GM20431 (cell line): Measurements from ENCODE around the gene PSMA3.

Experiments used
- in situ Hi-C: fragments of 300-500 bp; cut with MseI, MboI; formaldehyde crosslinking; loops from one replicate; pipeline ENCODE4 v1.15.0; 2020; ENCODE audit warnings: low sequenced_read_pairs; ENCODE audit not compliant: unreplicated experiment

Gene PSMA3

DNA sequence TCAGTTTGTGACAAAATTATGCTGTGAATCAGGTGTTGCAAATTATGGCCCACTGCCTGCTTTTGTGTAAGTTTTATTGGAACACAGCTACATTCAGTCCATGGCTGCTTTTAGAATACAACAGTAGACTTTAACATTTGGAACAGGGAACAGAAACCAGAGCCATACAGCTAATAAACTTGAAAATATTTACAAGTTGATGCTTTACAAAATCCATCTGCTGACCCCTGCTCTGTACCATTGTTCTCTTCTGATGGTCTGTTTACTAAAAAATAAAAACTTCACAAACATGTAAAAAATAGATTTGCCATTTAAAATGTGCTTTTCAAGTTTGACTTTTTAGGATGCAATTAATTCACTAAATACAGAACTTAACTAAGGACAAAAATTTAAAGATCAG, 20.8 kb downstream of the PSMA3 start:
- in situ Hi-C loops: no loop called here

DNA sequence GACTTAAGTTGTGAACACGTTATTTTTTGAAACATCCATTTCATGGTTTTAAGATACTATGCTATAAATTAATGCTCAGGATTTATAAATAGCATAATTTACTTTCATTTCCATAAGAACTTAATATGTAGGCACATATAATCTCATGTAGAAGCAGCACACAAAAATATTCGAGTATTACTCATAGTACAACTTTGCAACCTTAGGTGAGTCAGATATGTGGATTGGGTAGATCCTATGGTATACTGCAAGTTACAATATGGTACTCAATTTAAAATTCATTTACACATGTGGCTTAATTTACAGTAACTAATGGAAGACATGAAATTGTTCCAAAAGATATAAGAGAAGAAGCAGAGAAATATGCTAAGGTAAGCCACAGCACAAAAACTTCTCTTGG, 26.0 kb downstream of the PSMA3 start:
- in situ Hi-C loops: no loop called here

DNA sequence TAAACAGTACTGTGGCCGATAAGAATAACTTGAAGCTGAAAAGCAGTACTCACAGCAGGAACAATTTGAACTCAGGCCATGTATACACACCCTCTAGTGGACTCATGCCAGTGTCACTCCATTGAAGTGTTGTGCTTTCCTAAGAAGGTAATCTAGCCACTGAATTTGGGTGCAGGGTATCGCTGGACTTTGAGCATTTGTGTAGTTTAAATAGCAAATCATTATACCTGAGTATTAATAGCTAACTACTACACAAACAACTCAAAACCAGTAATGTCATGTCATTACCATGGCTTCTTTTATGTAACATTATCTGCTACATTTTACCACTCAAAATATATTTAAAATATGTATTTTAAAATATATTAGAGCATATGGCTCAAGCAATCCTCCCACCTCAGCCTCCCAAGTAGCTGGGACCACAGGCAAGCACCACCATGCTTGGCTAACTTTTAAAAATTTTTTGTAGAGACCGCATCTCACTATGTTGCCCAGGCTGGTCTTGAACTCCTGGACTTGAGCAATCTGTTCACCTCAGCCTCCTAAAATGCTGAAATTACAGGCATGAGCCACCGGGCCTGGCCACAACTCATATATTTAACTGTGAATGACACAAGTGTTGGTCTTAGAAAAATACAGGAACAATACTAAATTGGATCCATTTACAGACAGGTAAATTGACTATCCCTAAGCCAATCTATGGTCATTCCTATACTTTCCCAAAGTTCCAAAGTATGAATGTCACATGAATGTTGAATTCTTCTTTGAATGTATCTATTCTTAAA, 28.1 kb downstream of the PSMA3 start:
- in situ Hi-C loops: no loop called here

DNA sequence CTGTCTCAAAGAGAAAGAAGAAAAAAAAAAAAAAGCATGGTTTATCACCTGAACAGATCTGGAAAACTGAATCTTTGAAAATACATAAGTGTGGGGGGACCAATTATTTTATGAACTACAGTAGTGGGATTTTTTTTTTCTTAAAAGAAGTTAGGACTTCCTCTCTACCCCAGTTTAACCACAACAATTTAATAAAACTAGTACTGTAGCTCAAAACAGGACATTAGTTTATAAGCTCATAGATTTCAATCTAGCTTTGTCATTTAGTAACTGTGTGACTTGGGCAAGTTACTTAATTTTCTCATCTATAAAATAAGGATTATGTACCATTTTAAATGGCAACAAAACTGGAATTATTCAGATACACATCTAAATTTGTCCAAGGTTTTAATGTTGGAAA, 30.2 kb downstream of the PSMA3 start:
- in situ Hi-C loops: no loop called here

DNA sequence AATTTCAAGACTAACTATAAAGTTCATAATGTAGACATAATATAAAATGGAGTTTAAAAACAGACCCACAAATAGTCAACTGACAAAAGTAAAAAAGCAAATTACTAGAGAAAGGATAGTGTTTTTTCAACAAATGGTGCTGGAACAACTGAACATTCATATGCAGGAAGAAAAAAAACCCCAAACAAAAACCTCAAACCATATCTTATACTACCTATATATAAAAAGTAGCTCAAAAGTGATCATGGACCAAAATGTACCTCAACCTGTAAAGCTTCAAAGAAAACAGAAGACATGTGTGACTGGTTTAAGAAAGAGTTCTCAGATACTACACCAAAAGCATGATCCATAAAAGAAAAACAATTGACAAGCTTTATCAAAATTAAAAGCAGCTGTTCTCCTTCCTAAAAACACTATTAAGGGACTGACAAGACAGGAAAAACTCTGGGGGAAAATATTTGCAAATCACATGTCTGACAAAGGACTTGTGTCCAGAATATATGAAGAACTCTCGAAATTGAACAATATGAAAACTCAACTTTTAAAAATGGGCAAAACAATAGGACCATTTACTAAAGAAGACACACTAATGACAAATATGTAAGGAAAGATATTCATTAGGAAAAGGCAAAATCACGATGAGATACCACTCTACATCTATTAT, 31.0 kb downstream of the PSMA3 start:
- in situ Hi-C loops: no loop called here

DNA sequence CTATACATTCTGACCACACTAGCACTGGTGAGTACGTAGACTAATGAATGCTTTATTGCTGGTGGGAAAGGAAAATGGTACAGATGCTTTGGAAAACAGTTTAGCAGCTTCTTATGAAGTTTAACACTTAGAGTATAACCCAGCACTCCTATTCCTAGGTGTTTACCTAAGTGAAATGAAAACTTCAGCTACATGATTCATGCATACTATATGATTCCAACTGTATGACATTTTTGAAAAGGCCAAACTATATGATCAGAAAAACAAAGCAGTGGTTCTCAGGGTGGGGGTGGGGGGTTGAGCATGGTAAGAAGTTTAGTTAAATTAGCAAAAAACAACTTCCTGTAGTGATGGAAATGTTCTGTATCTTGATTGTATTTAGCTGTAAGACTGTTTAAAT, 31.6 kb downstream of the PSMA3 start:
- in situ Hi-C loops: no loop called here

DNA sequence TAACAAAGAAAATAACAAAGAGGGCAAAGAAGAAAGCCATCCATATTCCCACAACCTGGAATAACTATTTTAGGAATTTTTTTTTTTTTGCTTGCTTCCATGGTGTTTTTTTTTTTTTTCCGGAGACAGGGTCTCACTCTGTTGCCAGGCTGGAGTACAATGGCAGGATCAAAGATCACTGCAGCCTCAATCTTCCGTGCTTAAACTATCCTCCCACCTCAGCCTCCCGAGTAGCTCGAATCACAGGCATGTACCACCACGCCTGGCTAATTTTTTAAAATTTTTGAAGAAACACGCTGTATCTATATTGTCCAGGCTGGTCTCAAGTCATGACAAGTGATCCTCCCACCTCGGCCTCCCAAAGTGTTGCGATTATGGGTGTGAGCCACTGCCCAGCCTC, 33.5 kb downstream of the PSMA3 start:
- in situ Hi-C loops: no loop called here

DNA sequence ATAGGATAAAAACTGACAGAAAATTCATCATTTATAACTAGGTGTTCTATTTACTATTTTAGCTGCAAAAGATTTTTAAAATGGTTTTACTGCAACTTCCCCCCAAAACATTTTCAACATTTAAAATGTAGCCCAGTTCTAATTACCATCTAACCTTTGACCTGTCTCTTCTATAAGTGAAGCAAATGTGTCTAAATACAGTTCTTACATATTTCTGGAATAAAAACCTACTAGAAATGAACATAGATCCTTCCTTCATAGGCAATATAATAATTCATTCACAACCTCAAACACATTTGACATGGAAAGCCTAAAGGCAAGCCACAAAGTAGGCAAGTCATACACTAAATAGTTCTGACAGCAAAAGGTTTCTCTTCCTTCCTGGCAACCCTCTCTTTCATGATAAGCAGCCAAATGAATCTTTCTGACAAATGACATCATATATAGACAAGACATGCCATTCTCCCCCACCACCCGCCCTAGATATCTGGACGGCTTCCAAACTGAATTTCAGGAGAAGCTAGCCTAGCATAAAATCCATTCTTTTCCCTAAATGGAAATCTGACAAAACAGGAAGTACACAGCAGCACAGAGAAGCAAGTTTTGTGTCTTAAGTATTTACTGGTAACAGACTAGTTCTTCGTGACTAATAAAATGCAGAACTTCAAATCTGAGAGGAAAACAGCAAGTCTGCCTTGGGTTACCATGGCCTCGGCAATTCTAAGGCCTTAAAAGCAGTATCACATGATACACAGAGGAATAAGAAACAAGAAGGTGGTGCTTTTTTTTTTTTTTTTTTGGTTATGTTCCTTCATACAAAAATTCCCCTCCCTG, 36.5 kb downstream of the PSMA3 start:
- in situ Hi-C loops: no loop called here

DNA sequence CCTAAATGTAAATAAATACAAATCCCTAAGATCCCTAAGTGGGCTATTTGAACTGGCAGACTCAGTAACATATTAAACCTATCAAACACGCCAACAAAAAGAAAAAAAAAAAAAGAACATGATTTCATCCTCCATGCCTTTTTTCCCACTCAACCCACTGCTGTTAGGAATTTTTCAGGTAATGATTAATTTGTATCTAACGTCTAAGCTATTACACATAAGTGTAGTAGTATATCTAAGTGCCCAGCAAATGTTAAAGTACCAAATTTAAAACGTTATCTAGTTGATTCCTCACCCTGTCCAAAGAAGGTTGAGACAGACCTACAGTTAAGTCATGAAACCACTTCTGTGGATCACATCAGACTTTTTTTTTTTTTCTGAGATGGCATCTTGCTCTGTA, 37.3 kb downstream of the PSMA3 start:
- in situ Hi-C loops: no loop called here

DNA sequence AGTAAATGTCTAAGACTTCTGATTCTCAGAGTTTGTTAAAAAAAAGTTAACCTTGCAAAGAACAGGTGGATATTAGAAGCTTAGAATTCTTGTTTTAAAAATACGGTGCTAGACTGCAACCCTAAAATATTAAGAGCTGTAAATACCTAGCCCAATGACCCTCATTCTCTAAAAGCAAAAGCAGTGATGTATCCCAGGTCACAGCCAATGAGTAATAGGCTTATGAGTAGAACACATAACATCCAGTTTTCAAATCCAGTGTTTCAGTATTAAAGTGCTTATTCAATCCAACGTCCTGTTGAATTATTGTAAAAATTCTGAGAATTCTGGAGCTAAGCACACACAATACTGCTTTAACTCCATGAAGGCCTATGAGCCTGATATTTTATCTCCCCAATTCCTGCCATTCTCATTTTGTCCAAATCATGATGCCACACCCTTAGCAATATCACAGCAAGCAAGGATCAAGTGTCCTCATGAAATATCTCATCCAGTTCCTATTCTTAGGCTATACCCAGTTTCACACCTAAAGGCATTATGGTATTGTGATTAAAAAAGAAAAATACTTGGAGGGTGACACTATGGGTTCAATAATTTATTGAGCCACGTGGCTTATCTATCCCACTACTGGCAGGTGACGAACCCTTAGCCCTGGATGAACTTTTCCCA, 38.4 kb downstream of the PSMA3 start:
- in situ Hi-C loops: no loop called here

DNA sequence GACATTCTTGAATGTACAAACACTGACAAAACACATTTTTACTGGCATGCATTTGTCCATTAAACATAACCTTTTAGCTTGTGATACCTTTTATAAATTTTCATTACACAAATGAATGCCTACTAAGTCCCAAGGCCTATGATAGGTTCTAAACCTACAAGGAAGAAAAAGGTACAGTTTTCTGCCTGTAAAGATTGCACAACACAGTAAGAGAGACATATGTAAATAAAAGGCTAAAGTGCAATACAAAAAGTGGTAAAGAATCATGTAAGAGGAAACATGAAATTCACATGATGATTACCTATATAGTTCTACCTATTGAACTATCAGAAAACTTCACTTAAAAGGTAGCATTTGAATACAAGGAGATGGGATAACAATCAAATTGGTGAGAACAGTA, 39.1 kb downstream of the PSMA3 start:
- in situ Hi-C loops: no loop called here

DNA sequence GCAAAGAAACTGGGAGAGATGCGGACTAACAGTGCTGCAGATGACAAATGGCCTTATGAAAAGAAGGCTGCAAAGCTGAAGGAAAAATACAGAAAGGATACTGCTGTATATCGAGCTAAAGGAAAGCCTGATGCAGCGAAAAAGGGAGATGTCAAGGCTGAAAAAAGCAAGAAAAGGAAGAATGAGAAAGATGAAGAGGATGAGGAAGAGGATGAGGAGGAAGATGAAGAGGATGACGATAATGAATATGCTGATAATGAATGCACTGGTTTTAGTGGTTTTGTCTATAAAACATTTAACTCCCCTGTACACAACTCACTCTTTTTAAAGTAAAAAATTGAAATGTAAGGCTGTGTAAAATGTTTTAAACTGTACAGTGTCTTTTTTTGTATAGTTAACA, 40.5 kb downstream of the PSMA3 start:
- in situ Hi-C loops: no loop called here

DNA sequence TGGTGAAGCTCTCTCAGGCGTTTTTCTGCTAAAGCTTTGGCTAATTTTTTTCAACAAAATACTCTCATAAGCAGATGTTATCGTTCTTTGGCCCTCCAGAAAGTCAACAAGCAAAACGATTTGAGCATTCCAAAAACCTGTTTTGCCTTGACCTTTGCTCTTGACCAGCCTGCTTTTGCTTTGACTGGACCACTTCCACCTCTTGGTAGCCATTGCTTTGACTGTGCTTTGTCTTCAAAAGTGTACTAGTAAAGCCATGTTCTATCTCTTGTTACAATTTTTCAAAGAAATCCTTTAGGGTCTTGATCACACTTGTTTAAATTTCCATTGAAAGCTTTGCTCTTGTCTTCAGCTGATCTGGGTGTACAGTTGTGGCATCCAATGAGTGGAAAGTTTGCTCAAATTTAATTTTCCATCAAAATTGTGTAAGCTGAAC, 43.0 kb downstream of the PSMA3 start:
- in situ Hi-C loops: no loop called here

DNA sequence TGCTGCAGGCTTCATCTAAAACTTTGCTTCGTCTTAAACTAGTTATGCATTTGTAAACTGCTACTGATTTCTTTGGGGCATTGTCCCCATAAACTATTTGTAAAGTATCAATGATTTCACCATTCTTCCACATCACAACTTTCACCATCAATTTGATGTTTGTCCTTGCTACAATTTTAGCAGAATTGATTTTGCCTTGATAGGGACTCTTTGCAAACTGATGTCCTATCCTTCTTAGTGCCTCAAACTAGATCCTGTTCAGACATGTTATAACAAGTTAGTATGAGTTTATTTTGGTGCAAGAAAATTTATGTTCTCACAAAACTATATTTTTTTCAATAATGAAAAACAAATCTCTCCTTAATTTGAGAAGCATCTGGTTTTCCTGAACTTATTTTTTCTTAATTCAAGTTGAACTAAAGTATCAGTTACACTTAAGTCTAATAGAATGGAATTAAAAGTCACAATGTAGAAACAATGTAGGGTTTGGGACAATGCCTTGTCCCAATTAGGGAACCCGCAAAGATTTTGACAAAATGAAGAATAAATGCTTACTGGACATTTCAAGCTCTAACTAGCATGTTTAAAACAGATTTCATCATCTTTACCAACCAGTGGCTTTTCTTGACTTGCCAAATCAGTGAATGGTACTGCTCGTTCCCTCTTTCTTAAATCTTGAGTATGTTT, 43.6 kb downstream of the PSMA3 start:
- in situ Hi-C loops: no loop called here

DNA sequence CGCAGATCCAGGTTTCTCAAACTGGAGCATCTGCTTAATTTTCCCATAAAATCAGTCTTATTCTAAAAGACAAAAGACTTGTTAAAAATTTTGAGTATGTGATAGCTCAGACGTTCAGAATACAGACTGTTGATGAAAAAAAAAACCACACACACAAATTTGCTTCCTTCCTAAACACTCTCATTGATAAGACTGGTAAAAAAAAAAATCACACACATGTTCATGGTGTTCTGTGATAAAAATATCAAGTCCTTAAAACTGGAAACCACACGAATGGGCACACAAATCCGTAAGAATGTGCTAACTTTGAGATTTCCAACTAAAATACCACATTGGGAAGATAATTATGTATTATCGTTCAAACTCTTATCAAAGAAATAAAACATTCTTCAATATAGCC, 47.0 kb downstream of the PSMA3 start:
- in situ Hi-C loops: no loop called here

DNA sequence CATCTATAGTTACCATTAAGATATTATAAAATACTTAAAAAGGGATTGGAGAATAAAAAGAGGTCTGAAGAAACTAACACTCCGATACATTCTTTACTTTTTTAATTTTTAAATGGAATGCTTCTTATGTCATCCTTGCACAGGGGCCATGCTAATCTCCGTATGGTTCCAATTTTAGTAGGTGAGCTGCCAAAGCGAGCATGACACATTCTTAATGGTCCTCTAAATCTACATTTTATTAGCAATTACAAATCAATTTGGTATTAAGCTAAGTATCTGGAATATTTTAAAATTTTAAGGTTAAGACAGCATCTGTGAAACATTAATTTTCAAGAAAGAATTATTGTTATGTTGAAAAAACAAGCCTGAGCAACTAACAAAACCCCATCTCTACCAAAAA, 47.5 kb downstream of the PSMA3 start:
- in situ Hi-C loops: no loop called here

DNA sequence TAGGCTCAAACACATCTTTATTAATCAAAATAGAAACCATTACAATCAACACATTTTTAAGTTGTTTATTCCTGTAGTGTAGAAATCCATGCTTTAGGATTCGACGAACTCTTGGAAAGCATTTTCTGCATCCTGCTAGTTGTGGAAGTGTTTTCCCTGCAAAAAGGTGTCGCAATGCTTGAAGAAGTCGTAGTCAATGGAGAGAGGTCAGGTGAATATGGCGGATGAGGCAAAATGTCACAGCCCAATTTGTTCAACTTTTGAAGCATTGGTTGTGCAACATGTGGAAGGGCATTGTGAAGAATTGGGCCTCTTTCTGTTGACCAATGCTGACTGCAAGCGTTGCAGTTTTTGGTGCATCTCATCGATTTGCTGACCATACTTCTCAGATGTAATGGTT, 49.6 kb downstream of the PSMA3 start:
- in situ Hi-C loops: no loop called here

DNA sequence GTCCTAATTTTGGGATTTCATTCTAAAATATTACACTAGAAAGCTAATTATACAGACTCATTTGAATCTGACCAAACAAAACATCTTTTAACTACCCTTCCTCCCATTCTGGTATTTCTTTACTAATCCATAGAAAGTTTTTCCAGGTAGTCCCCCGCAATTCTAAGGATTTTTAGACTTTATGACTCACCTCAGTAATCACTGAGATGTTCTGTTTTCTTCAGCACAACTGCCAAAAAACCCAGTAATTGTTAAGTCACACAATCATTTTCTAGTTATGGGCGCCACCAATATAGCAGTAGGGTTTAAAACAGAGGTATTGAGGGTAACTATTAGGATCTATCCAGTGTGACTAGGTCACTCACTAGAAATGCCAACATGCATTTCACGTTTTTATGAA, 52.1 kb downstream of the PSMA3 start:
- in situ Hi-C loops: no loop called here

DNA sequence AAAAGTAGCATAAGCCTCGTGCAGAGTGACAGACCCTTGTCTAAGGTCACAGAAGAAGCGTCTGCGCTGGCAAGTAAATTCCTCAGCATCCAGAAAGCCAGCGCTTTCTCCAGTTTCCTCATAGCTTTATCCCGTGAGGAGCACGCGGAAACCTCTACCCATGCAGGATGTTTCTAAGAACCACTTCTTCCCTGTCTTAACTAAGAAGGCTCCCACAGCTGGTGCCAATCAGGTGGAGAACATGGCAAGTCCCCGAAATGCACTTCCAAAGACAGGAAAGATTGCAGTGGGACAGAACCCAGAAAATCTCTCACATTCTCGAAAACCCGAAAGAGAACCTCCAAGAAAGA, 52.7 kb downstream of the PSMA3 start:
- in situ Hi-C loops: no loop called here
